HG02571 (cell line): Measurements from ENCODE around the gene FLT3.
"Not testable (repeated sequence)": the region's sequence is repeated elsewhere in the genome, so short reads cannot be mapped to it uniquely, and the experiment has no call there.

Experiments
- ATAC-seq: cut with Tn5 transposase; IDR thresholded peaks from one replicate; pipeline ENCODE4 v1.9.1; 2021; ENCODE audit warnings: mild to moderate bottlenecking, moderate library complexity; ENCODE audit not compliant: unreplicated experiment

FLT3 gene

DNA sequence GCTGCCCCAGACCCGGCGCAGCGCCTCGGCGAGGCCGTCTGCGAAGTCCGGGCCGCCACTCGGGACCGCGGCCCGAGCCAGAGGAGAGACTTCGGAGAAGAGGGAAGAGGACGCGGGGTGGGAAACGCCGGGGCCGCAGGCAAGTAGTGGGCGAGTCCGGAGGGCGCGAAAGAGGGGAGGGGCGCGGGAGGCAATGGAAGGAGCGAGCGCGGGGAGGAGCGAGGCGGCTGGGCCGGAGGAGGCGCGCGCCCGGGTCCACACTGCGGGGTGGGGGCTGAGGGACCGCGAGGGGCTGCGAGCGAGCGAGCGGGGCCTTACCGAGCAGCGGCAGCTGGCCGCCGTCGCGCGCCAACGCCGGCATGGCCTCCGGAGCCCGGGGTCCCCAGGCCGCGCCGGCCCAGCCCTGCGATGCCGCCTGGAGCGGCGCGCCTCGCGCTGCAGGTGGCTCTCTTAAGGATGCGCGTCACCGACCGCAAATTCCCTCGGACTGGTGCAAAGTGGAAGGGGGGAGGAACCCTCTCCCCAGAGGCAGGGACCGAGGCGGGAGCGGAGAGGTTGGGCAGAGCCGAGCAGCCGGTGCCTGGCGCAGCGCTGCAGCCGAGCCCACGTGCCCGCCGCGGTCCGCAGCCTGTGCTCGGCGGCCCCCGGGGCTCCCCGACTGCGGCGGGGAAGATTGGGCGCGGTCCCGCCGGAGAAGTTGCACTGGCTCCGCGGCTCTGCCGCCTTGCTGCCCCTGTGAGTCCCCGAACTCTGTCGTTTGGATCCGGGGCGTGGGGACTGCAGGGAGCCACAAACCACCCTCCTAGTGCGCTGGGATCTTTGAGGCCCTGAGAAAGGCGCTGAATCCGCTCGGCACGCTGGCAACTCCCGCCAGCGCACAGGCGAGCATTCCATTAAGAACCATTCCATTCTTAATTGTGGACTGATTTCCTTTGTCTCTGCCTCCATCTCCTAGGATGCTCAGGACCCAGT is at the start of gene FLT3:
Gene FLT3, minus strand, starts transcription at position 427 of the 972 bp plus-strand sequence. Its CDS starts 66 bp downstream, at position 361.
- ATAC-seq: no peak

DNA sequence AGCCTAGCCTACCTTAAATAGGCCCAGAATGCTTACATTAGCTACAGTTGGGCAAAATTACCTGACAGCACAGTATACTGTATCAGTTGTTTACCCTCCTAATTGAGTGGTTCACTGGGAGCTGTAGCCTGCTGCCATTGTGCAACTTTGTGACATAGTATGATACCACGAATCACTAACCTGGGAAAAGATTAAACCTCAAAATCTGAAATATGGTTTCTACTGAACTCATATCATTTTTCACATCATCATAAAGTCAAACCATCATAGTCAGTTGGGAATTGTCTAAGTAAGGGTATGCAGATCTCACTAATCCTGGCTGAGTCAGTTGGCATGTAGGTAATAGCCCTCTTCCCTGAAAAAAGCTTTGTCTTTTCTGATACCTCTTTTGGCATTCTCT is 47.1 kb upstream of the FLT3 start:
- no peak for ATAC-seq

DNA sequence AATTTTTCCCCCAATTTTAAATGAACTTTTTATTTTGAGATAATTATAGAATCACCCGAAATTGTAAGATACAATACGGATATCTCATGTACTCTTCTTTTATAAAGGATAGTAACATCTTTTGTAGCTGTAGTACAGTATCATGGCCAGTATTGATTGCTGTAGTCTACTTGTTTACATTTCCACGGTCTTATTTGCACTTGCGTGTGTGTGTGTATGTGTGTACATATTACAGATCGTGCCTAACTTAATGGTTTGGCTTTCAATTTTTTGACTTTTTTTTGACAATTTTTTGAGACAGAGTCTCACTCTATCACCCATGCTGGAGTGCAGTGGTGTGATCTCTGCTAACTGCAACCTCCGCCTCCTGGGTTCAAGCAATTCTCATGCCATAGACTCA is 44.7 kb upstream of the FLT3 start:
- no peak for ATAC-seq

DNA sequence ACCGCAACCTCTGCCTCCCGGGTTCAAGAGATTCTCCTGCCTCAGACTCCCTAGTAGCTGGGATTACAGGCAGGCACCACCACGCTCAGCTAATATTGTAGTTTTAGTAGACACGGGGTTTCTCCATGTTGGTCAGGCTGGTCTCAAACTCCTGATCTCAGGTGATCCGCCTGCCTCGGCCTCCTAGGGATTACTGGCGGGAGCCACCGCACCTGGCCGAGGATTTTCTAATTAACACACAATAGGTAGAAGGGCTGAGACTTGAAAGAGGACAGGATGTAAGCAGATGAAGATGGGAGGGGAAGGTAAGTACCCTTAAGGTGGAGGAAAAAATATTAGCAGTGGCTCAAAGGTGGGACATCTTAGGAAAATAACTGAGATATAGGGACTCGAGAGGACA is 41.2 kb upstream of the FLT3 start:
- ATAC-seq: not testable (repeated sequence)

DNA sequence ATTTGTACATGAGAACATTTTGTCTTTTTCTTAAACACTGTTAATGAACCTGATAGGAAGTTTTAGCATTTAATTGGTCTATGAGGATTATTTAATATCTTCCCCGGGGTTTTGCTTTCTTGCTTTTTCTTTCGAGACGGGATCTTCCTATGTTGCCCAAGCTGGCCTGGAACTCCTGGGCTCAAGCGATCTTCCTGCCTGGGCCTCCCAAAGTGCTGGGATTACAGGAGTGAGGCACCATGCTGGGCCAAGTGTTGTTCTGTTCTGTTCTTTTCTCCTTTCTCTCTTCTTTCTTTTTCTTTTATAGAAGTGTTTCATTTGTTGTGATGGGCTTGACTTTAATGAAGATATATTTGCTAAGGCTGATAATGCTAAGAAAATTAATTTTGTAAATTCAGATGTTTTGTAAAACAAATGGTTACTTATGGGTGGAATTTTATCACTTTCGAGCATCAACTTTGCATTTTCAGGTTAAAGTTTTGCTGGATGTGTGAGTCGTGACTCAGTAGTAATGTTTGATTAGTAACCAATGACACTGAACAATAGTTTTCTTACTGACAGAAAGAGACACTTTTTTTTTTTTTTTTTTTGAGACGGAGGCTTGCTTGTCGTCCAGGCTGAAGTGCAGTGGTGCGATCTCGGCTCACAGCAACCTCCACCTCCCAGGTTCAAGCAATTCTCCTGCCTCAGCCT is 40.2 kb upstream of the FLT3 start:
- no peak for ATAC-seq

DNA sequence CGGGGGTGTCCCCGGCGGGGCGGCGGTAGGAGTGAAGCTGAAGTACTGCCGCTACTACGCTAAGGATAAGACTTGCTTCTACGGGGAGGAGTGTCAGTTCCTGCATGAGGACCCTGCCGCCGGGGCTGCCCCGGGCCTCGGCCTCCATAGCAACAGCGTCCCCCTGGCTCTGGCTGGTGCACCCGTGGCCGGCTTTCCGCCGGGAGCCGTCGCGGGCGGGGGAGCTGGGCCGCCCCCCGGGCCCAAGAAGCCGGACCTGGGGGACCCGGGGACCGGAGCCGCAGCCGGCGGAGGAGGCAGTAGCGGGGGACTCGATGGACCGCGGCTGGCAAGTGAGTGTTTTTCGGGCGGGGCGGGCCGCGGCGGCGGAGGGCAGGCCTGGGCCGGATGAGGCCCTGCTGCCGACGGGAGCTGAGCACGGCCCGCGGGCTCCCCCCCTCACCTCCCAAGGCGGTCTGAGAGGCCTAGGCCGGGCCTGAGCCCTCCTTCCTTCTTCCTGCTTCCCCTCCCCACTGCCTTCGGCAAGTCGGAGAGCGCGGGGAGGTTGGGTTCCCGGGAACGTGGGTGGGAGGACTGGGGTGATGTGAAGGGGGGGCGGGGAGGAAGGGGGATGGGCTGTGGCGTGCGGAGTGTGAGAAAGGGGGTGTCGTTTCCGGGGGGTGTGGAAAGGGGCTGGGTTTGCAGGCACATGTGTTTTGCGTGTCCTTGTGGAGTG is 38.5 kb upstream of the FLT3 start:
- ATAC-seq: peak; percentile 41

DNA sequence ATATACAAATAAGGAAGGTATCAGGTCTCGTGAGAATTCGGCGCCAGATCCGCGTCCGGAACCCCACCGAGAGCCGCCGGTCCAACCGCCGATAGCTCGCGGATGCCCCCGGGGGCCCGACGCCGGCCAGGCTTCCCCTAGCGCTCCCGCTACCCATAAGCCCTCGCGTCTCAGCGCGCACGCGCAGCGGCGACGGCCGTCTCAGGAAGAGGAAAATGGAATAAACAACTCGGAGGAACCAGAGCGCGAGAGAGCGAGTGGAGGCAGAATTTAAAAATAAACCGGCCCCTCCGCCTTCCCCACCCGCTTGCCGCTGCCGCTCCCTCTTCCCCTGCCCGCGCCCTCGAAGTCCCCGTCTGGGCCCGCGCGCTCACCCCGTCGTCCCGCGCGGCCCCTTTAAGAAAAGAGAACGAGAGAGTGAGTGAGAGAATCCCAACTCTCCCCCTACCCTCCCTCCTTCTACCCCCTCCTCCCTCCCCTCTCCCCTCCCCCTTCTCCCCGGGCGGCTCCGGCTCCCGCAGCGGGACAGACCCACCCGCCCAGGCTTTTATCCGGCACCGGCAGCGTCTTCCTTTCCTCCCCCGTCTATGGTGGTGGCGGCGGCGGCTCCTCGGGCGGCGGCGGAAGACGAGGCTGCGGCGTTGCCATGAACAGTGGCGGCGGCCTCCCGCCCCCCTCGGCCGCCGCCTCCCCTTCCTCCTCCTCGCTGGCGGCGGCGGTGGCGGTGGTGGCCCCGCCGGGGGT is 37.8 kb upstream of the FLT3 start, which contains the start of gene PAN3:
Gene PAN3, plus strand, starts transcription at position 534 of the 744 bp plus-strand sequence. Its CDS starts 113 bp downstream, at position 647.
- peak; percentile 54 for ATAC-seq

DNA sequence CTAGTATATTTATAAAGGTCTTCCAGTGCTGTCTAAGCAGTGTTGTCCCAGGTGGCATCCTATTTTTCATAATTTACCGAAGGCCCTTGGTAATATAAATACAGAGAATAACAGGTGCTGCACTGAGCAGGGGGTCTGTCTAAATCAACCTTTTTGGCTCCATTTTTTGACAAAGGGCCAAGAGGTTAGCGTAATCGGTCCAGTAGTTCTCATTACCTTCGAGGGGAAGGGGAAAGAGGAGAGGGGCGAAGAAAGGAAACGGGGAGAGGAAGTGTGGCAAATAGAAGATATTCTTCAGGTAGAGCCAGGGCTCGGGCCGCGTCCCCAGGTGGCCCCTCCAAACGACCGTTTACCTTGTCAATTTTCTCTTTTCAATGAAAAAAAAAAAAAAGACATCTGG is 37.2 kb upstream of the FLT3 start:
- peak; percentile 6 for ATAC-seq

DNA sequence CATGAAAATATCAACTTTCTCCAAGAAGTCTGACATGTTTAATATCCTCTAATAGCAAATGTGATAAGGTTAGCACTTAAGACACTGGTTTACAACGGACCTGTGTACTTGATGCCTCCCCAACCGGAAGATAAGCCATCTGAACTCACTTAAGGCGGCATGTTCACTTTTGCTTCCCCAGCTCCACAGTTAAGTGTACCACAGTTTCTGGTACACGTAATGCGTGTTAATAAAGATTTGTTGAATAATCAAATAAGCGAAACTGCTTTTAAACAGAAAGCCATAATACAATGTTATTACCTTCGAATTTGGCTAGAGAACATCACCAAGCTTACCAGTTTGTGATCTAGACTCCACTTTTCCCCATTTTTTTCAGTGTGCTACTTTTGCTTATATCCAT is 36.5 kb upstream of the FLT3 start:
- no peak for ATAC-seq

DNA sequence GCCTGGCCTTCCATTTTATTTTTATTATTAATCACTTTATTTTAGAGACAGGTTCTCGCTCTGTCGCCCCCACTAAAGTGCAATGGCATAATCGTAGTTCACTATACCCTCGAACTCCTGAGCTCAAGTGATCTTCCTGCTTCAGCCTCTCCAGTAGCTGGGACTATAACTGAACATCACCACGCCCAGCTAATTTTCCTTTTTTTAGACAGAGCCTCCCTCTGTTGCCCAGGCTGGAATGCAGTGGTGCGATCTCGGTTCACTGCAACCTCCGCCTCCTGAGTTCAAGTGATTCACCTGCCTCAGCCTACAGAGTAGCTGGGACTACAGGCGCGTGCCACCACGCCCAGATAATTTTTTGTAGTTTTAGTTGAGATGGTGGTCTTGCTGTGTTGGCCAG is 31.3 kb upstream of the FLT3 start:
- no peak for ATAC-seq

DNA sequence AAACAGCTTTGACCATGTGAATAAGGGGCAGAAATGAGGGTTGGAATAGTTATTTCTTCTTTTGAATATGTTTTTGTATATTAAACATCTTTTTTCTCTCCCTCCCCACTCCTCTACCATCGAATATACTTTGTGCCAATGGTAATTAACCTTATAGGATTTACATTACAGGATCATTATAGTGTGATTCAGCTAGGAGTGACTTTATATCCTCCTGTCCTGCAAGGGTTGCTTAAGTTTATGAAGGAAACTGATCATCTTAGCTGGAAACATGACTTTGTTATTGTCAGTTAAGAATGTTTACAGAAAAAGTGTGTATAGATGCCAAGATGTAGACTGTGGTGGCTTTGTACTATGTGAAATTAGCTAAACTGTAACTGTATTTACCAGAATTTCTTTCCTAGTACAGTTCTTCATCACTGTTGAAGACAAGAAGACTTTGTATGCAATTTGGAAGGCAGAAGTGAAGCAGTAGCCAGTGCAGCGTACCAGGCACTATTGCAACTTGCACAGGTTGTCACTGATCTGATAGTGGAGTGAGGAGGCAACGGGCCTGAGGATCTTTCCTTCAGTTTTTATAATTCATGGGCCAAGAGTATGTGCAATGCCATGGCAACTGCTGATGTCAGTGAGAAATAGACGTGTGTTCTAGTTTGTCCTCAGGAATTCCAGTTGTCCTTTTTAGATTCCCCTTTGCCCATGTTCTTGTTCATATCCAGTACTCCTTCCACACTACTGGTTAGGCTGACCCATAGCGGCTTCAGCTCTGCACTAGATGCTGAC is 29.7 kb upstream of the FLT3 start:
- no peak for ATAC-seq

DNA sequence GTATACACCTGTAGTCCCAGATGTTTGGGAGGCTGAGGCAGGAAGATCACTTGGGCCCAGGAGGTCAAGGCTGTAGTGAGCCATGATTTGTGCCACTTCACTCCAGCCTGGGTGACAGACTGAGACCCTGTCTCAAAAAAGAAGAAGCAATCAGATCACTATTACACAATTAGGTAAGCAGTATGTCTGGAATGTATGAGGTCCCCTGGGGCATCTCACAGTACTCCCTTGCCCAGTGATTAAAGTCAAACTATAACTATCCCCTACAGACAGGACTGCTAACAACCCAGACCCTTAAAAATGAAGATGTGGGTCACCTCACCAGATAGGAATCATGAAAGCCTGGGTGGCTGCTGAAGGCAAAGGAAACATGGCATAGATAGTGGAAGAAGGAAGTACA is 28.6 kb upstream of the FLT3 start:
- ATAC-seq: no peak

DNA sequence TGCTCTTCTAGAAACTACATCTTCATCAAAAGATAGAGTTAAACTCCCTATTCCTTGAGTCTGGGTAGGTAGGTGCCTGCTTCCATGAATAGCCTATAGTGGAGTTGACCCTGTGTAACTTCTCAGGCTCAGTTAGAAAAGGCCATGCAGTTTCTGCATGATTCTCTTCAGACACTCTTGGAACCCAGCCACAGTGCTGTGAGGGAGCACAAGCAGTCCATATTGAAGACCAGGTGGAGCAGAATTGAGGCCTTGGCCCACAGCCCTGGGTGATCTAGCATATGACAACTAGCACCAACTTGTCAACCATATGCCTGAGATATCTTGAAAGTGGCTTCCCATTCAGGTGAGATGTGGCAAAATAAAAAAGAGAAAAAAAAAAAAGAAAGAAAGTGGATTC is 27.7 kb upstream of the FLT3 start:
- no peak for ATAC-seq

DNA sequence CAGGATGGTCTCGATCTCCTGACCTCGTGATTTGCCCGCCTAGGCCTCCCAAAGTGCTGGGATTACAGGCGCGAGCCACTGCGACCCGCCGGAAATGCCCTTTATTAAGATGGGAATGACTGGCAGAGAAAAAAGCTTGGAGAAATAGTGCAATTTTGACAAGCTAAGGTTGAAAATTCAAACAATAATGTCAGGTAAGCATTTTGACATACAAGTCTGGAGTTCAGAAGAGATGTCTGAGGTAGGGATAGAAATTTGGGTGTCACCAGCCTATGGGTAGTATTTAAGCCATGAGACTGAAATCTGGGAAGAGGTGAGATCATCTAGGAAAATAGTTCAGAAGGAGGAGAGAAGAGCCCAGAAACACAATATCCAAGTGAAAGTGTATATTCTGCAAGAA is 20.8 kb upstream of the FLT3 start:
- no peak for ATAC-seq

DNA sequence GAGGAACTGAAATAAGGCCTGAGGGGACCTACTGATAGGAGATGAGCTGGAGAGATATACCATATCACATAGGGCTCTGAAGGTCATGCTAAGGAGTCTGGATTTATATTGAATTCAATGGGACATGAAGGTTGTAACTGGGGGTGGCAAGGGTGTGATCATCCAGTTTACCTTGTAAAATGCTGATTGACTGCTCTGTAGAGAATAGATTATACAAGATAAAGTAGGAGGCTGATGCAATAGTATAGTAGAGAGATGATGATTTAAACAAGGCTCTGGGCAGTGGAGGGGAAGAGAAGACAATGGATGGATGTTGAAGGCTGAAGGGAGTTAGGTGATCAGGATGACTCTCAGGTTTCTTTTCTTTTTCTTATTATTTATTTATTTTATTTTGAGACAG is 19.9 kb upstream of the FLT3 start:
- ATAC-seq: no peak

DNA sequence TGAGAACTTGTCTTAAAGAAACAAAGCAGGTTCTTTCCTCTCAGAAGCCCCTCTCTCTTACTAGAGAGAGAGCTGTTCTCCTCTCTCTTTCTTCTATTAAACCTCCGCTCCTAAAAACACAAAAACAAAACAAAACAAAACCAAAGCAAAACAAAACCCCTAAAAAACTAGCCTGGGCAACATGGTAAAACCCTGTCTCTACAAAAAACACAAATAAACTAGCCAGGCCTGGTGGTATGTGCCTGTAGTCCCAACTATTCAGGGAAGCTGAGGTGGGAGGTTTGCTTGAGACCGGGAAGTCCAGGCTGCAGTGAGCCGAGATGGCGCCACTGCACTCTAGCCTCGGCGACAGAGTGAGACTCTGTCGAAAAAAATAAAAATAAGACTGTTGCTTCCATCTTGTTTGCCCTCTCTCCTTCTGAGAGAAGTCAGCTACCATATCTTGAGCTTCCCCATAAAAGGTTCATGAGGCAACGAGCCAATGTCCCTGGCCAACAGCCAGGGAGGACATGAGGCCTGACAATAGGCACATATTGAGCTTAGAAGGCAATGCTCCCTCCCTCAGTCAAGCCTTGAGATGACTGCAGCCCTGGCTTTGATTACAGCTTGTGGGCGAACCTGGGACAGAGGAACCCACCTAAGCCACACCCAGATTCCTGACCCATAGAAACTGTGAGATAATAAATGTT is 17.5 kb upstream of the FLT3 start:
- ATAC-seq: no peak

DNA sequence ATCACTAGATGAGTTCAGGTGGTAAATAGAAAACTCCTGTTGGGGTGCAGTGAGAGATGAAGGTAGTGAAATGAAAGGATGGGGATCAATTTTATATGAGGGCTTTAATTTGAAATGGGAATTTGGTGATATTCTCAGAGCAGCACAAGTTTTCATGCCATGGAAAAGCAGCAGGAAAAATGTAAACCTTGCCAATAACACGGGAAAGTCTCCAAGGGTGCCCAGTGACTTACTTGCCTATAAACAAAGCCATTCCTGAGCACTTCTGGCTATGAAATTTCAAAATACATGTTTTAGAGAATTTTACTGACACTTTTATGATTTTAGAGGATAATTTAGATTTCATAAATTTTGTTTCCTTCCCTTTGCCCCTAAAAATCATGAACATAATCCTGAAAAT is 16.4 kb upstream of the FLT3 start:
- ATAC-seq: no peak

DNA sequence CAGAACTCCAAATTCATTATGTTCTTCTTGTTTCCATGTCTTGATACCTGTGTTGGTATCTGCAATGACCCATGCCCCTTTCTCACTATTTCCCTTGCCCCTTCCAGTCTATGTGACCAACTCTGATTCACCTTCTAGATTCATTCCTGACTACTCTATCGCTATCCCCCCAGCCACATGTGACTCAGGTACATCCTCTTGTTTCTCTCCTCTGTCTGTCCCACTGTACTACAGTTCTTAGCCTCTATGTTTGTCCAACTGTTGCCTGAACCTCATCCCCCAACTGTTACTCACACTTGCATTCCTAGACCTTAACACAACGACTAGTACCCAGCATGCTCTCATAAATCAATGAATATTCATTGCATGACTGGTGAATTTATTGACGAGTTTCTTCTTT is 10.0 kb upstream of the FLT3 start:
- no peak for ATAC-seq

DNA sequence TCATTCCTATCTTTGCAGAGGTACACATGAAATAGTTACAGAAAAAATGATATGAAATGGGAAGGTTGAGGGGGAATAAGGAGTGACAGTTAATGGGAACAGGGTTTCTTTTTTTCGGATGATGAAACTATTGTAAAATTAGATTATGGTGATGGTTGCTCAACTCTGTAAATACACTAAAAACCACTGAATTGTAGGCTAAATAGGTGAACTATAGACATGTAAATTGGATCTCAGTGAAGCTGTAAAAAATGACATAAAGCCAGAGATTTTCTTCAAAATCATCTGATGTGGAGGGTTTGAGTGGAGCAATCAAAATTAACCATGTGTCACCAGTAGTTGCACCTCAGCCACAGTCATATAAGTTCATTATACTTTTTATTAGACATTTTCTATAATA is 6.6 kb upstream of the FLT3 start:
- no peak for ATAC-seq
